Mesothelial cell of epicardium (in vitro differentiated cells): Measurements from ENCODE around the gene FAM135A. TPM values are rescaled to one million over a fixed set of nuclear protein-coding genes. Genes with fewer than 3 reads are reported as not detected.

ENCODE experiments used
- DNase-seq, 2 experiments: peaks; one replicate each; pipeline ENCODE4 v3.0.0; 2021; ENCODE audit warnings: low spot score in 2 of 2; ENCODE audit not compliant: unreplicated experiment in 2 of 2
- H3K27ac Mint-ChIP-seq: 2 replicates; pipeline ENCODE4 v1.8.0; 2021; ENCODE audit warnings: mixed read lengths
- H3K27me3 Mint-ChIP-seq: 2 replicates; pipeline ENCODE4 v1.8.0; 2021; ENCODE audit warnings: low read depth, mixed read lengths
- H3K36me3 Mint-ChIP-seq: 2 replicates; pipeline ENCODE4 v1.8.0; 2021; ENCODE audit warnings: mixed read lengths
- H3K4me1 Mint-ChIP-seq: 2 replicates; pipeline ENCODE4 v1.8.0; 2021; ENCODE audit warnings: mixed read lengths
- H3K4me3 Mint-ChIP-seq: 2 replicates; pipeline ENCODE4 v1.8.0; 2021; ENCODE audit warnings: mild to moderate bottlenecking, moderate library complexity, mixed read lengths
- H3K9me3 Mint-ChIP-seq: 2 replicates; pipeline ENCODE4 v1.8.0; 2021; ENCODE audit warnings: mixed read lengths
- CTCF ChIP-seq: fragments of 200-600 bp; sonication (generic); IDR thresholded peaks from one replicate; pipeline ENCODE4 v1.5.0; 2021; ENCODE audit warnings: antibody characterized with exemption; ENCODE audit not compliant: unreplicated experiment
- total RNA-seq: library from RNA; stranded (reverse); gene quantifications from 3 replicates; pipeline ENCODE4 v1.2.1, GENCODE V29; 2021

FAM135A gene
- total RNA-seq, 1 donor from 2014 or later: 24.8 TPM

GRCh38 chr6:70375166-70375565, 38.1 kb upstream of the FAM135A start:
- H3K27me3 Mint-ChIP-seq: peaks cover 51% of the 10 kb centered on the region
- H3K9me3 Mint-ChIP-seq: no peaks in the 10 kb centered on the region
- TF ChIP-seq CTCF: no peak
- H3K27ac Mint-ChIP-seq: no peak overlapping the region
- H3K4me1 Mint-ChIP-seq: peaks cover 6% of the 10 kb centered on the region
- H3K36me3 Mint-ChIP-seq: no peaks in the 10 kb centered on the region
- no peak overlapping the region for H3K4me3 Mint-ChIP-seq
- no peak for DNase-seq

- Mint-ChIP-seq H3K27me3 (peaks cover 47% of the 10 kb centered on the region), H3K36me3 (no peaks in the 10 kb centered on the region), H3K27ac (no peak overlapping the region), H3K9me3 (no peaks in the 10 kb centered on the region), H3K4me1 (peaks cover 8% of the 10 kb centered on the region), H3K4me3 (no peak overlapping the region)
- TF ChIP-seq CTCF: no peak
- no peak for DNase-seq
Observed at GRCh38 chr6:70375882-70376281, 37.4 kb upstream of the FAM135A start.

- Mint-ChIP-seq H3K36me3 (no peaks in the 10 kb centered on the region), H3K4me3 (no peak overlapping the region), H3K9me3 (no peaks in the 10 kb centered on the region), H3K27me3 (peaks cover 43% of the 10 kb centered on the region), H3K27ac (no peak overlapping the region), H3K4me1 (peaks cover 4% of the 10 kb centered on the region)
- DNase-seq: no peak
- no peak for TF ChIP-seq CTCF
Observed at GRCh38 chr6:70376628-70377027, 36.7 kb upstream of the FAM135A start.

- Mint-ChIP-seq H3K36me3 (no peaks in the 10 kb centered on the region), H3K4me3 (no peak overlapping the region), H3K4me1 (peaks cover 4% of the 10 kb centered on the region), H3K27ac (no peak overlapping the region), H3K27me3 (peaks cover 40% of the 10 kb centered on the region), H3K9me3 (no peaks in the 10 kb centered on the region)
- no peak for DNase-seq
- no peak for TF ChIP-seq CTCF
Observed at GRCh38 chr6:70377372-70377771, 35.9 kb upstream of the FAM135A start.

- Mint-ChIP-seq H3K9me3 (no peaks in the 10 kb centered on the region), H3K27me3 (peaks cover 20% of the 10 kb centered on the region), H3K4me3 (no peak overlapping the region), H3K36me3 (no peaks in the 10 kb centered on the region), H3K27ac (no peak overlapping the region), H3K4me1 (peaks cover 4% of the 10 kb centered on the region)
- no peak for DNase-seq
- no peak for TF ChIP-seq CTCF
Observed at GRCh38 chr6:70379473-70380013, 33.8 kb upstream of the FAM135A start.

- H3K27me3 Mint-ChIP-seq: peaks cover 12% of the 10 kb centered on the region
- no peak overlapping the region for H3K27ac Mint-ChIP-seq
- no peaks in the 10 kb centered on the region for H3K9me3 Mint-ChIP-seq
- DNase-seq: no peak
- H3K36me3 Mint-ChIP-seq: no peaks in the 10 kb centered on the region
- peaks cover 4% of the 10 kb centered on the region for H3K4me1 Mint-ChIP-seq
- H3K4me3 Mint-ChIP-seq: no peak overlapping the region
- no peak for TF ChIP-seq CTCF
Observed at GRCh38 chr6:70380252-70380651, 33.1 kb upstream of the FAM135A start.
